ENCODE measurements around the gene YEATS4.

YEATS4 gene

GRCh38 chr12:69392179-69392928 lies 32.8 kb downstream of the YEATS4 start:
- DNase-seq (ENCODE audit: low spot score): no peak

GRCh38 chr12:69396041-69396440 lies 36.5 kb downstream of the YEATS4 start:
- DNase-seq (ENCODE audit: low spot score): no peak

GRCh38 chr12:69396963-69397362 lies 37.4 kb downstream of the YEATS4 start:
- no peak for DNase-seq (ENCODE audit: low spot score)

- DNase-seq (ENCODE audit: low spot score): no peak
Measured at GRCh38 chr12:69397978-69398377, 38.4 kb downstream of the YEATS4 start.

GRCh38 chr12:69401940-69402339 lies 42.4 kb downstream of the YEATS4 start:
- no peak for DNase-seq (ENCODE audit: low spot score)

- no peak for DNase-seq (ENCODE audit: low spot score)
Measured at GRCh38 chr12:69404851-69405565, 45.5 kb downstream of the YEATS4 start.

GRCh38 chr12:69405566-69405865 lies 46.0 kb downstream of the YEATS4 start:
- peak; percentile 78 for DNase-seq (ENCODE audit: low spot score)

GRCh38 chr12:69406217-69406616 lies 46.7 kb downstream of the YEATS4 start:
- DNase-seq (ENCODE audit: low spot score): no peak

GRCh38 chr12:69410571-69410970 lies 51.0 kb downstream of the YEATS4 start:
- DNase-seq (ENCODE audit: low spot score): no peak

- no peak for DNase-seq (ENCODE audit: low spot score)
Measured at GRCh38 chr12:69412655-69413054, 53.1 kb downstream of the YEATS4 start.

GRCh38 chr12:69415471-69416275 lies 56.1 kb downstream of the YEATS4 start:
- DNase-seq (ENCODE audit: low spot score): peak; percentile 53

GRCh38 chr12:69417231-69417630 lies 57.7 kb downstream of the YEATS4 start:
- DNase-seq (ENCODE audit: low spot score): no peak

- DNase-seq (ENCODE audit: low spot score): no peak
Measured at GRCh38 chr12:69417741-69418167, 58.2 kb downstream of the YEATS4 start.

GRCh38 chr12:69419701-69420100 lies 60.2 kb downstream of the YEATS4 start:
- DNase-seq (ENCODE audit: low spot score): no peak

GRCh38 chr12:69421548-69421947 lies 62.0 kb downstream of the YEATS4 start:
- no peak for DNase-seq (ENCODE audit: low spot score)

- no peak for DNase-seq (ENCODE audit: low spot score)
Measured at GRCh38 chr12:69423037-69423905, 63.7 kb downstream of the YEATS4 start.

GRCh38 chr12:69425417-69425816 lies 65.9 kb downstream of the YEATS4 start:
- no peak for DNase-seq (ENCODE audit: low spot score)

- no peak for DNase-seq (ENCODE audit: low spot score)
Measured at GRCh38 chr12:69428351-69429073, 69.0 kb downstream of the YEATS4 start.

GRCh38 chr12:69430942-69431590 lies 71.5 kb downstream of the YEATS4 start:
- no peak for DNase-seq (ENCODE audit: low spot score)

- no peak for DNase-seq (ENCODE audit: low spot score)
Measured at GRCh38 chr12:69431591-69432222, 72.2 kb downstream of the YEATS4 start.
